ENCODE data around the gene LAT. TPM values are rescaled to one million over a fixed set of nuclear protein-coding genes. Genes with fewer than 3 reads are reported as not detected.

LAT gene
- total and polyA plus RNA-seq, 4 experiments from 2014 or later, result 310 to 455 (median 346) TPM

GRCh38 chr16:29024278-29024677 lies 39.4 kb downstream of the LAT start:
- Histone ChIP-seq H3K9me3 (ENCODE audit: control insufficient read depth in 1 of 2, low read length in 2 of 2) (no peaks in the 10 kb centered on the region), H3K4me3 (ENCODE audit: low read length in 2 of 2) (peak overlapping the region in 1 of 2 donors; percentile 17), H3K27ac (ENCODE audit: low read depth, low read length) (no peak overlapping the region), H3K4me1 (ENCODE audit: insufficient read depth, low read length) (peaks cover 54% of the 10 kb centered on the region), H3K36me3 (ENCODE audit: insufficient read depth, low read length) (no peaks in the 10 kb centered on the region), H3K27me3 (ENCODE audit: insufficient read depth, low read length) (no peaks in the 10 kb centered on the region)
- Mint-ChIP-seq H3K4me1 (peaks cover 23 to 57% (median 42%) of the 10 kb centered on the region in 4 donors), H3K27me3 (no peaks in the 10 kb centered on the region), H3K27ac (peak overlapping the region in 6 of 7 donors; percentile 15 to 88 (median 42)), H3K4me3 (peak overlapping the region in 3 of 8 donors; percentile 43 to 57 (median 50)), H3K36me3 (no peaks in the 10 kb centered on the region), H3K9me3 (no peaks in the 10 kb centered on the region)
- intact Hi-C loops (cut with micrococcal nuclease), result no loop called here
- ChIA-PET POLR2A (ENCODE audit: partially characterized antibody) (interaction anchor here (1.1 to 7.1 kb wide), 6 partner anchors 9 to 50 kb away, joined by 3 to 61 read pairs (median 4); partner anchors contain the start of gene LAT), CTCF (ENCODE audit: partially characterized antibody) (interaction anchor here (1.6 to 2.1 kb wide), 3 partner anchors 38 to 46 kb away, joined by 3 to 10 read pairs (median 7); partner anchors contain the start of gene LAT)
- DNase-seq, result no peak

GRCh38 chr16:29025218-29025617 lies 40.4 kb downstream of the LAT start:
- Mint-ChIP-seq H3K27me3 (no peaks in the 10 kb centered on the region), H3K4me3 (peak overlapping the region in 6 of 8 donors; percentile 10 to 69 (median 56)), H3K36me3 (no peaks in the 10 kb centered on the region), H3K9me3 (no peaks in the 10 kb centered on the region), H3K27ac (peak overlapping the region in 6 of 7 donors; percentile 52 to 85 (median 75)), H3K4me1 (peaks cover 25 to 61% (median 45%) of the 10 kb centered on the region in 4 donors)
- peak in 1 of 5 donors; percentile 19 for DNase-seq
- H3K9me3 ChIP-seq (ENCODE audit: control insufficient read depth in 1 of 2, low read length in 2 of 2), result no peaks in the 10 kb centered on the region
- ChIA-PET CTCF (ENCODE audit: partially characterized antibody) (interaction anchor here (1.6 to 2.1 kb wide), 3 partner anchors 39 to 47 kb away, joined by 3 to 10 read pairs (median 7); partner anchors contain the start of gene LAT), POLR2A (ENCODE audit: partially characterized antibody) (interaction anchor here (0.7 to 7.1 kb wide), 6 partner anchors 12 to 51 kb away, joined by 3 to 61 read pairs (median 4); partner anchors contain the start of gene LAT)
- H3K36me3 ChIP-seq (ENCODE audit: insufficient read depth, low read length), result no peaks in the 10 kb centered on the region
- H3K27me3 ChIP-seq (ENCODE audit: insufficient read depth, low read length), result no peaks in the 10 kb centered on the region
- intact Hi-C loops (cut with micrococcal nuclease), result no loop called here
- H3K27ac ChIP-seq (ENCODE audit: low read depth, low read length), result no peak overlapping the region
- H3K4me3 ChIP-seq (ENCODE audit: low read length in 2 of 2), result no peak overlapping the region
- peaks cover 59% of the 10 kb centered on the region for H3K4me1 ChIP-seq (ENCODE audit: insufficient read depth, low read length)

GRCh38 chr16:29025735-29026134 lies 40.9 kb downstream of the LAT start:
- H3K36me3 Mint-ChIP-seq, result no peaks in the 10 kb centered on the region
- intact Hi-C loops (cut with micrococcal nuclease), result no loop called here

GRCh38 chr16:29028457-29029167 lies 43.8 kb downstream of the LAT start:
- peak overlapping the region in 6 of 7 donors; percentile 55 to 87 (median 65) for H3K27ac Mint-ChIP-seq
- Histone ChIP-seq H3K4me3 (ENCODE audit: low read length in 2 of 2) (no peak overlapping the region), H3K9me3 (ENCODE audit: control insufficient read depth in 1 of 2, low read length in 2 of 2) (no peaks in the 10 kb centered on the region), H3K27me3 (ENCODE audit: insufficient read depth, low read length) (no peaks in the 10 kb centered on the region), H3K4me1 (ENCODE audit: insufficient read depth, low read length) (peaks cover 39% of the 10 kb centered on the region), H3K27ac (ENCODE audit: low read depth, low read length) (no peak overlapping the region), H3K36me3 (ENCODE audit: insufficient read depth, low read length) (no peaks in the 10 kb centered on the region)
- intact Hi-C loops (cut with micrococcal nuclease), result loop anchor here (1.0 kb wide), 1 partner anchor 15 kb away; no protein-coding TSS in a partner anchor
- no peaks in the 10 kb centered on the region for H3K9me3 Mint-ChIP-seq
- no peaks in the 10 kb centered on the region for H3K36me3 Mint-ChIP-seq
- H3K27me3 Mint-ChIP-seq, result no peaks in the 10 kb centered on the region
- peaks cover 22 to 45% (median 33%) of the 10 kb centered on the region in 4 donors for H3K4me1 Mint-ChIP-seq
- DNase-seq, result no peak
- H3K4me3 Mint-ChIP-seq, result peak overlapping the region in 4 of 8 donors; percentile 3 to 48 (median 24)
- ChIA-PET CTCF (ENCODE audit: partially characterized antibody) (interaction anchor here (2.5 kb wide), 1 partner anchor 54 kb away, joined by 8 read pairs; the partner anchor contains the start of gene SPNS1), POLR2A (ENCODE audit: partially characterized antibody) (interaction anchor here (0.7 to 1.7 kb wide), 7 partner anchors 8 to 55 kb away, joined by 3 to 13 read pairs (median 4); partner anchors contain the start of gene LAT)

More at GRCh38 chr16:29025735-29026134, 40.9 kb downstream of the LAT start:
- H3K4me3 ChIP-seq (ENCODE audit: low read length in 2 of 2), result no peak overlapping the region
- no peaks in the 10 kb centered on the region for H3K27me3 Mint-ChIP-seq
- no peaks in the 10 kb centered on the region for H3K27me3 ChIP-seq (ENCODE audit: insufficient read depth, low read length)
- H3K9me3 ChIP-seq (ENCODE audit: control insufficient read depth in 1 of 2, low read length in 2 of 2), result no peaks in the 10 kb centered on the region
- ChIA-PET POLR2A (ENCODE audit: partially characterized antibody) (interaction anchor here (0.7 to 7.1 kb wide), 4 partner anchors 13 to 52 kb away, joined by 3 to 61 read pairs (median 4); partner anchors contain the start of gene LAT), CTCF (ENCODE audit: partially characterized antibody) (interaction anchor here (1.6 to 2.1 kb wide), 3 partner anchors 39 to 48 kb away, joined by 3 to 10 read pairs (median 7); partner anchors contain the start of gene LAT)
- peak overlapping the region in 1 of 7 donors; percentile 86 for H3K27ac Mint-ChIP-seq
- no peaks in the 10 kb centered on the region for H3K36me3 ChIP-seq (ENCODE audit: insufficient read depth, low read length)
- H3K27ac ChIP-seq (ENCODE audit: low read depth, low read length), result no peak overlapping the region
- H3K9me3 Mint-ChIP-seq, result no peaks in the 10 kb centered on the region
- peak overlapping the region in 4 of 8 donors; percentile 10 to 69 (median 51) for H3K4me3 Mint-ChIP-seq
- DNase-seq, result no peak
- H3K4me1 ChIP-seq (ENCODE audit: insufficient read depth, low read length), result peaks cover 55% of the 10 kb centered on the region
- H3K4me1 Mint-ChIP-seq, result peaks cover 25 to 60% (median 44%) of the 10 kb centered on the region in 4 donors

- POLR2A ChIA-PET (ENCODE audit: partially characterized antibody), result interaction anchor here (0.7 to 1.7 kb wide), 6 partner anchors 9 to 56 kb away, joined by 3 to 13 read pairs (median 4); partner anchors contain the start of gene LAT
- H3K4me3 Mint-ChIP-seq, result peak overlapping the region in 6 of 8 donors; percentile 7 to 52 (median 36)
These were observed 44.5 kb downstream of the LAT start for GRCh38 chr16:29029168-29029994.

GRCh38 chr16:29030086-29030840 lies 45.4 kb downstream of the LAT start:
- H3K36me3 ChIP-seq (ENCODE audit: insufficient read depth, low read length), result no peaks in the 10 kb centered on the region
- H3K9me3 Mint-ChIP-seq, result no peaks in the 10 kb centered on the region
- no peak for DNase-seq
- no peak overlapping the region for H3K27ac ChIP-seq (ENCODE audit: low read depth, low read length)
- H3K27me3 Mint-ChIP-seq, result no peaks in the 10 kb centered on the region
- CTCF ChIA-PET (ENCODE audit: partially characterized antibody), result interaction anchor here (1.3 to 2.5 kb wide), 2 partner anchors 53 to 56 kb away, joined by 4 to 8 read pairs; partner anchors contain the start of gene SPNS1
- H3K36me3 Mint-ChIP-seq, result no peaks in the 10 kb centered on the region
- POLR2A ChIA-PET (ENCODE audit: partially characterized antibody), result interaction anchor here (1.3 to 1.7 kb wide), 3 partner anchors 10 to 45 kb away, joined by 5 to 13 read pairs (median 6); partner anchors contain the start of gene LAT
- peaks cover 12 to 30% (median 20%) of the 10 kb centered on the region in 4 donors for H3K4me1 Mint-ChIP-seq
- no peaks in the 10 kb centered on the region for H3K27me3 ChIP-seq (ENCODE audit: insufficient read depth, low read length)
- no peak overlapping the region for H3K4me3 Mint-ChIP-seq
- H3K4me3 ChIP-seq (ENCODE audit: low read length in 2 of 2), result no peak overlapping the region
- H3K27ac Mint-ChIP-seq, result peak overlapping the region in 3 of 7 donors; percentile 30 to 42 (median 35)
- H3K4me1 ChIP-seq (ENCODE audit: insufficient read depth, low read length), result peaks cover 23% of the 10 kb centered on the region
- intact Hi-C loops (cut with micrococcal nuclease), result no loop called here
- no peaks in the 10 kb centered on the region for H3K9me3 ChIP-seq (ENCODE audit: control insufficient read depth in 1 of 2, low read length in 2 of 2)

More at GRCh38 chr16:29029168-29029994, 44.5 kb downstream of the LAT start:
- no peaks in the 10 kb centered on the region for H3K27me3 Mint-ChIP-seq
- no peaks in the 10 kb centered on the region for H3K9me3 ChIP-seq (ENCODE audit: control insufficient read depth in 1 of 2, low read length in 2 of 2)
- peaks cover 31% of the 10 kb centered on the region for H3K4me1 ChIP-seq (ENCODE audit: insufficient read depth, low read length)
- intact Hi-C loops (cut with micrococcal nuclease), result loop anchor here (1.0 kb wide), 1 partner anchor 16 kb away; no protein-coding TSS in a partner anchor
- H3K27ac ChIP-seq (ENCODE audit: low read depth, low read length), result no peak overlapping the region
- H3K9me3 Mint-ChIP-seq, result no peaks in the 10 kb centered on the region
- CTCF ChIA-PET (ENCODE audit: partially characterized antibody), result interaction anchor here (1.3 to 2.5 kb wide), 2 partner anchors 52 to 55 kb away, joined by 4 to 8 read pairs; partner anchors contain the start of gene SPNS1
- H3K4me3 ChIP-seq (ENCODE audit: low read length in 2 of 2), result no peak overlapping the region
- peak in 1 of 5 donors; percentile 73 for DNase-seq
- H3K36me3 ChIP-seq (ENCODE audit: insufficient read depth, low read length), result no peaks in the 10 kb centered on the region
- H3K27ac Mint-ChIP-seq, result peak overlapping the region in 6 of 7 donors; percentile 55 to 83 (median 64)
- H3K4me1 Mint-ChIP-seq, result peaks cover 17 to 37% (median 26%) of the 10 kb centered on the region in 4 donors
- H3K36me3 Mint-ChIP-seq, result no peaks in the 10 kb centered on the region
- H3K27me3 ChIP-seq (ENCODE audit: insufficient read depth, low read length), result no peaks in the 10 kb centered on the region

Data from CD4-positive, alpha-beta memory T cell (primary cell).